NCI-H1092 (cell line): ENCODE data around the gene ADD3.
"Not testable (repeated sequence)": the region's sequence is repeated elsewhere in the genome, so short reads cannot be mapped to it uniquely, and the experiment has no call there.

Experiments
- DNase-seq: peaks from one replicate; lab custom pipeline; 2025; lab: John Stamatoyannopoulos, UW

ADD3 gene

DNA sequence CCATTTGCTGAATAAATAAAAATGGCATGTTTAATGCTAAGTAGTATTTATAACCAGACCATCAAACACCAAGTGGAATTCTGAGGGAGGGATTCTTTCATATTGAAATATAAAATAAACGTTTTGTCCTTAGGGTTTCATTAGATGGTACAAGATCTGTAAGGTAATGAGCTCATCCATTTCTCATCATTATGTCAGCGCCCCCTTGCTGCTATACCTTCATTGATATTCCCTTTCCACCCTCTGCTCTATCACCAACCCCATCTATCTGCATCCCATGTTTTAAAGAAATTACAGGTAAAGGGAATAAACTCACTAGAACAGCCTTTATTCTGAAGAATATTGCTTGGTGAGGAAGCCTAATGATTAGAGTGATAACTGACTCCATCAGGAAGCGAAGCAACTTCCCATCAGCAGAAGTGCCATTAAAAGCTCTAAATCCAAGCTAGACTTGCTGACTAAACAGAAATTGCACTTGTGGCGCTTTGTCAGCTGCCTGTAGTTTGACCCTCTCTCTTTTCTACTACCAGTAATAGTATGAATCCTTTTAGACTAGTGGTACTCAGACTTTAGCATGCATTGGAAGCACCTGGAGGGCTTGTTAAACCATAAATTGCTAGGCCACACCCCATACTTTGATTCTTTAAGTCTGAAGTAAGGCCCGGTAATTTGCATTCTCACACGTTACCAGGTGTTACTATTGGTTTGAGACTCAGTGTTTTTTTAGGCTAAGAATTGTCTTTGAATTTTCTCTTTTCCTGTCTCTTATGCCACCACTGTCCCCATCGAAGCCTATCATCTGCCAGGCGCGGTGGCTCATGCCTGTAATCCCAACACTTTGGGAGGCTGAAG is 27.5 kb downstream of the ADD3 start:
- no peak for DNase-seq

DNA sequence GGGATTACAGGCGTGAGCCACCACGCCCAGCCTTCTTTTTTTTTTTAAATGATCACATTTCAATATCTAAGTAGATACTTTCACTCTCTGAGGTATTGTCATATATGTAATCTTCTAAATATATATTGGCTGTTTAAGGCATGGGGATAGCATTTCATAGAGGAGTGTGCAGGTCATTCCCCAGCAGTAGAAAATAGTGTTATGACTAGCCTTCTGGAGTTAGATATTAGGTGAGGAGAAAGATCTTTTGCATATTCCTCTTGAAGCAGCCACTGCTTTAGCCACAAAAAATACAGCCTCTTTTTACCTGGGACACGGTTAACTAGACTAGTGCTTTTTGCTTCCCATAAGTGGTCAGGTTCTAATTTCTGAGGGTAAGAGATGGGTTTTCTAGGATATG is 28.9 kb downstream of the ADD3 start:
- DNase-seq, result no peak

DNA sequence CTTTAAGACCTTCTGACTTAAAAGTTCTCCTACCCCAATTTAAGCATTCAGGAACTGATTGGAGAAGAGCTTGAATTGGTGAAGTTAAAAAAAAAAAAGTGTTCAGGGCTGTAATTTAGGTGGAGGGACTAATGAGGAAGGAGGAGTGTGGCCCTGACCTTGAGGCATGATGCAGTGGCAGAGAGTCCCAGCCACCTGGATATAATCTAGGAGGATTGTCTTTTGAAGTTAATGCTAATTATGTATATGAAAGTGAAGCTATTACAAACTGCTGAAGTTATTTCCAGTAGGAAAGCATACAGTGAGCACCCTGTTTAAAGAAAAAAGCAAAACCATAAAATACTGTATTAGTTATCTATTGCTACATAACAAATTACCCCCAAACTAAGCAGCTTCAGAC is 31.5 kb downstream of the ADD3 start:
- DNase-seq, result no peak

DNA sequence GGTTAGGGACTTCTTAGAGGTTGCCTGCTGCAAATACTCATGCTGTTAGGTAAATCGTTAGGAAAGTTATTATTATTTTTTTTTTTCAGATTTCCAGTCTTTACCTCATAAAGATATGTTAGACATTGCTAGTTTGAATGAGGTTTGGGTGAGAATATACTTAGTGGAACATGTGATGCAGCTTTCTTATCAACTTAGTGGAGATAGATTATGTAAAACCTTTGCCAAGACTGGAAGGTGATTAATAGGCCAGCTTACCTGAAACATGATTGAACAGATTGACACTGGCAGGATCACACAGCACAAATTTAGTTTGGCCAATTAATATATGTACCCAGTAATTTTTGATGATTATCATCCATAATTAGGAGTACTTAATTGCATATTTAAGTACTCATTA is 32.3 kb downstream of the ADD3 start:
- DNase-seq, result no peak

DNA sequence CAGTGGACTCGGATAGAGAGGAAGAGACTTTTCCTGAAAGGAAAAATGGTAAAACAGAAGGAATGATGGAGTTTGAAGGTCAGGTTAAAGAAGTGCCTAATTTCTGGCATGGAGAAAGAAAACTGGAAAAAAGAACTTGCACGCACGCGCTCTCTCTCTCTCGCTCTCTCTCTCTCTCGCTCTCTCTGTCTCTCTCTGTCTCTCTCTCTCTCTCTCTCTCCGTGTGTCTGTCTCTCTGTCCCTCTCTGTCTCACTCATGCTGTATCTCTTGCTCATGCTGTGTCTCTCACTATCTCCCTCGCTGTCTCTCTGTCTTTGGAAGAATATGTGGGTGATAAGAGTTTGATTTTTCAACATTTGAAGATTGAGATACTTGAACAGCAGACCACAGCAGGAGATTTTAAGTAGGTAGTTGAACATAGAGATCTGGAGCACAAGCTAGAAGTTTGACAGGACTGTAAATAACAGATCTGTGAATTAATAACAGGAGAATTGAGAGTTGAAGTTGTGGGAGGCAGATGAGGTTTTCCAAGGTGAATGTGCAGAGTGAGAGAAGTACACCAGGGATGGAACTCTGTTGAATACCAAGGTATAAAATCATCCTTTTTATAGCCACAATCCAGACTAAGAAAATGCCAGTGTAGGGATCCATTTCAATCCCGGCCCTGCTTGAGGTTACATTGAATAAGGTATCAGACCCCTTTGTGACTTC is 33.1 kb downstream of the ADD3 start:
- no peak for DNase-seq

DNA sequence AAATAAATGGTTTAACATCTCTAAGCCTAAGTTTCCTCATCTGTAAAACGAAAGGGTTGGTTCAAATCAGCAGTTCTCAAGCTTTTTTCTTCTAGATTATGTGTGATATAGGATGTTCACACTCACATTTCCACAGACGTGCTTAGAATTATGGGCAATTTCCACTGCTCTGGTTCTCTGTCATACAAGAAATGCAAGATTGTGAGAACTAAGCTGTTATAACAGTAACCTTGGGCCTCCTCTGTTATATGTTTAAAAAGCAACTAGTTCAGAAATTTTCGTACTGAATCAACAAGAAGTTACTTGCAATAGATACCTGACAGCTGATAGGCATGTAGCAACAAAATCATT is 33.7 kb downstream of the ADD3 start:
- no peak for DNase-seq

DNA sequence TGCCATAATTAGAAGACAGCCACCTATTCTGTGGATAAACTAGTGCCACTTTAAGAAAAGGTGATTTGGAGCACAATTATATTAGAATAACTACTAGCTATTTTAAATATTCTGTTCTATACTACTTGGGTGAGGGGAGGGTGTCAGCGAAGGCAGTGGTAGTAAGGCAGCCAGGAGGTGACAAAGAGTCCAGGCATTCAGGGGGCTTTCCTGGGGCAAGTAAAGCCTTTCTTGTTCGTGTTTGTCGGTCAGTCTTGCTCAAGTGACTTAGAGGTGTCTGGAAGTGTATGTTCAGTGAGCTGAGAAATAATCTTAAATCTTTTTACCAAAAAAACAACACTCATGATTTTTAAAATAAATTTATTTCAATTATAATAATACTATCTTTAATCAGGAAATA is 34.4 kb downstream of the ADD3 start:
- DNase-seq, result no peak

DNA sequence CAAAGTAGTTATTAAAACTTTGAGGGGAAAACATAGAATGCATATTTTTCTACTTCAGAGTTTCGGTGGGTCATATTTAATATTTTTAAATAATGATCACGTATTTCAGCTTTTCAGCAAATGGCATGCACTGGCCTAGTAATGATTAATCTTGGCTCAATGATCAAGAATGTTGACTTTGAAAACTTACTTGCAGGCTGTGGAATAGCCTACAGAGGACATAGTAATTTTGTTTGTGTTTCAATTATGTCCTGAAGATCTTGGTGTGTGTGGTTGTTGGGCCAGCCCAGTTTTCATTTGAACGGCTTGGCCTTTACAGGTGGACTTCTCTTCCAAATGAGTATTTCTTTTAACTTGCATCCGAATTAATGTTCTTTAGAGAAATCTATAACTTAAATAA is 35.1 kb downstream of the ADD3 start:
- no peak for DNase-seq

DNA sequence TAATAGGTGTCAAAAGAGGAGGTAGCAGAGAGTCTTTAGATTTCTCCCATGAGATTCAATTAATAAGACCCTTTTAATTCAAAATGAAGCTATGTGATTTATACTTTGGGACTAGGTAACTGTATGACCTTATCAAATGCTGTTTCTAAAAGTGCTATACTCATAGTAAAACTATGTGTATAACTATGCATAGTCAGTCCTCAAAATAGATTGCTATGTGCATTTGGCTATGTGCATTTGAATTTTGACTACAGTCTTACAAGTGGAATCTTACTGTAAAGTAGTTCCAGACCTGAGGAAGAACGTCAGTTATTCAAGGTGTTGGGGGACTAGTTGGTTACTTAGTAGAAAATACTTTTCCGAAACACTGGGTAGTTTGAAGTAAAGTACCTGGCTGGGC is 36.9 kb downstream of the ADD3 start:
- no peak for DNase-seq

DNA sequence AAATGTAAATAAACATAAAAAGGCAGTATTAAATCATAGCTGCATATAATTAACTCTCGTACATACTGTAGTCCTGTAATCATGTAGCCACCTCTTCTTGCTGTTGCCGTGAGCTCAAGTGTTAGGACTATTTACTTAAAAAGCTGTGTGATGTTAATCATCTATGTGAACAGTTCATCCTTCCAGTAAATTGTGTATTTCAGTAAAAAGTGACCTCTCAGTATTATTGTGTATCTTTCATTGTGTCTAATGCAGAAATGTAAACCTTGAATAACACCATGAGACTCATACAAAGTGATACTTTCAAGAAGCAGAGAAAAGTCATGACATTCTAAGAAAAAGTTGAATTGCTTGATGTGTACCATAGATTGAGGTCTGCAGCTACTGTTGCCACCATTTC is 38.0 kb downstream of the ADD3 start:
- DNase-seq, result no peak

DNA sequence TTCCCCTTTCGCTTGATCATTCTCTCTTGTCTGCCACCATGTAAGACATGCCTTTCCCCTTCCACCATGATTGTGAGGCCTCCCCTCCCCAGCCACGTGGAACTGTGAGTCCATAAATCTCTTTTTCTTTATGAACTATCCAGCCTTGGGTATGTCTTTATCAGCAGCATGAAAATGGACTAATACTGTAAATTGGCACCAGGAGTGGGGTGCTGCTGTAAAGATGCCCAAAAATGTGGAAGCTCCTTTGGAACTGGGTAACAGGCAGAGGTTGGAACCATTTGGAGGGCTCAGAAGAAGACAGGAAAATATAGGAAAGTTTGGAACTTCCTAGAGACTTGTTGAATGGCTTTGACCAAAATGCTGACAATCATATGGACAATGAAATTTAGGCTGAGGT is 40.4 kb downstream of the ADD3 start:
- not testable (repeated sequence) for DNase-seq

DNA sequence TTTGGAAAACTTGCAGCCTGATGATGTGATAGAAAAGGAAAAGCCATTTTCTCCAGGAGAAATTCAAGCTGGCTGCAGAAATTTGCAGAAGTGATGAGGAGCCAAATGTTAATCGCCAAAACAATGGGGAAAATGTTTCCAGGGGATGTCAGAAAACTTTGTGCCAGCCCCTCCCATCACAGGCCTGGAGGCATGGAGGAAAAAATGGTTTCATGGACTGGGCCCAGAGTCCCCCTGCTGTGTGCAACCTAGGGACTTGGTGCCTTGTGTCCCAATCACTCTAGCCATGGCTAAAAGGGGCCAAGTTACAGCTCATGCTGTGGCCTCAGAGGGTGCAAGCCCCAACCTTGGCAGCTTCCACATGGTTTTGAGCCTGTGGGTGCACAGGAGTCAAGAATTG is 41.0 kb downstream of the ADD3 start:
- no peak for DNase-seq

DNA sequence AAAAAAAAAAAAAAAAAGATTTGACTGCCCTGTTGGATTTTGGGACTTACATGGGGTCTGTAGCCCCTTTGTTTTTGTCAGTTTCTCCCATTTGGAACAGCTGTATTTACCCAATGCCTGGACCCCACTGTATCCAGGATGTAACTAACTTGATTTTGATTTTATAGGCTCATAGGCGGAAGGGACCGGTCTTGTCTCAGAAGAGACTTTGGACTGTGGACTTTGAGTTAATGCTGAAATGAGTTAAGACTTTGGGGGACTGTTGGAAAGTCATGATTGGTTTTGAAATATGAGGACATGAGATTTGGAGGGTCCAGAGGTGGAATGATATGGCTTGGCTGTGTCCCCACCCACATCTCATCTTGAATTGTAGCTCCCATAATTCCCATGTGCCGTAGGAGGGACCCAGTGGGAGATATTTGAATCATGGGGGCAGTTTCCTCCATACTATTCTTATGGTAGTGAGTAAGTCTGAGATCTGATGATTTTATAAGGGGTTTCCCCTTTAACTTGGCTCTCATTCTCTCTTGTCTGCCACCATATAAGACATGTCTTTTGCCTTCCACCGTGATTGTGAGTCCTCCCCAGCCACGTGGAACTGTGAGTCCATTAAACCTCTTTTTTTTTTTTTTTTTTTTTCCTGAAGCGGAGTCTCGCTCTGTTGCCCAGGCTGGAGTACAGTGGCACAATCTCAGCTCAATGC is 42.3 kb downstream of the ADD3 start:
- not testable (repeated sequence) for DNase-seq

DNA sequence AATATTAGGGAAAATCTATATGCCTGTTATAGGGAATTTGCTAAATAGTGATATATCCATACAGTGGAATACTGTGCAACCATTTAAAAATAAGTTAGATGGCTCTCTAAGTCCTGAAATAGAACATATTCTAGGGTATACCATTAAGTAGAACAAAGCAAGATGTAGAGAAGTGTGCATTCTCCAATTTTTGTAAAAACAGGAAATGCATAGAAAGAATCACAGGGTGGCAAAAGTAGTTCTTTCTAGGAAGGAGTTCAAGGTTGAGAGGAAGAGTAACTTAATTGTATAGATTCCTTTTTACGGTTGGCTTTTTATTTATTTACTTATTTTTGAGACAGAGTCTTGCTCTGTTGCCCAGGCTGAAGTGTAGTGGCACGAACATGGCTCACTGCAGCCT is 43.7 kb downstream of the ADD3 start:
- DNase-seq, result no peak

DNA sequence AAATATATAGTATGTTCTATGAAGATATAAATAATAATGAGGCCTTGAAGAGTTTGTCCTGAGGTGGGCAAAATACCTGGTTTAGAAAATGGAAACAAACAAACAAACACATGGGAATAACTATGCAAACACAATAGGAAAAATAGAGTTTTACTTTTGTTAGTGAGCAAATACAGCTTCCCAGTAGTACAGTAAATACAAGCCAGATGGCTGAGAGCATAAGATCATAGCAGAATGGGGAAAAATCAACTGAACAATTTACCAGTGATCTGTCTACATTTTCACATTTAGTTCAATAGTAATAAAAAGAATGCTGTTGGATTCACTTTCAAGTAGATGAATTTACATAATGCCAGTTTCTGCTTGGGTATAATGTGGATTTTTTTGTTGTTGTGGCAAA is 45.1 kb downstream of the ADD3 start:
- no peak for DNase-seq

DNA sequence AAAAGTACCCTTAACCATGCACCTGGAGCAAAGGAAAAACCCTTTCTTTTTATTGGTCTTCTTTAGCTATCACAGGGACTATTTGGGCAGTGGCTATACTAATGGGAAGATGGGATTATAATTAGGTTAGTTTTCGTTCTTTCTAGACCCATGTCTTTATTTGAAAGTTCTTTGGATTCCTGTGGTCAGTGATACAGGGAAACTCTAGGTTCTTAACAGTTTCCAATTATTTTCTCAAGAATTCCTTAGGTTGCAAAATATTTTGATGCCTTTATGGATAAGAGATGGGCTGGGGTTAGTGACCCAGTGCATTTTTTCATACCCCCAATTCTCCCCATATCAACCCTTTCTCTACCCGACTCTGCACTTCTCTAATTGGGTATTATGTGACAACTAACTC is 49.0 kb downstream of the ADD3 start:
- DNase-seq, result no peak

DNA sequence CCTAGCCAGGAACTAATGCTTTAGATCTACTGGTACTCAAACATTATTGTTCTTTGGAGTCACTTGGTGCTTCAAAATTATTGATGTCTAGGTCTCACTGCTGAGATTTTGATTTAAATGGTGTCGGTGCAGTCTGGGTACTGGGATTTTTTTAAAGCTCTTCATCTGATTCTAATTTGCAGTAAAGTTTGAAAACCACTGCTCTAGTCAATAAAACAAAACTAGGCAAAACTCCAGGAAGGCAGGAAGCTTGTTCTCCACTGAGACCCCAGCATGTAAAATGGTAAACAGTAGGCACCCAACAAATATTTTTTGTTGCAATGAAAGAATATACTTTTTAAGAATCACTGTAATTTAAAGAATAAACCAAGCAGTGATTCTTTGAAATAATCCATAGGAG is 49.7 kb downstream of the ADD3 start:
- DNase-seq, result no peak

DNA sequence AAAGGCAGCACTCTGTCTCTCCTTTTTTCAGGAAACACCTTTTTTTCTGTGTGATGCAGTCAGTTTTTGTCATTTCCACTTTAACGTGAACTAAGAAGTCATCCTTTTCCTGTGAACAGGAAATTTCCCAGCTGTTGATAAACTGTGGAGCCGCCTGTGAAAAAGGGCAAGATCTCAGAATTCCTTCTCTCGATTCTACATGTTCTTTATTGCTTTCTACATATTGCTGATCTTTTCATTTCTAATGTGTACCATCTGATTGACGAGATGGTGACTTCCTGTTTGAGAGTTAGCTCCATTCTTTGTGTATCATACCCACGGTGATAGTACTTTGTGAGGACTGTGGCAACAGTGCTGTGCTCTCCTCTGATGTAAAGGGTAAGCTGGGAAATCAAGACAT is 50.4 kb downstream of the ADD3 start:
- DNase-seq, result no peak

DNA sequence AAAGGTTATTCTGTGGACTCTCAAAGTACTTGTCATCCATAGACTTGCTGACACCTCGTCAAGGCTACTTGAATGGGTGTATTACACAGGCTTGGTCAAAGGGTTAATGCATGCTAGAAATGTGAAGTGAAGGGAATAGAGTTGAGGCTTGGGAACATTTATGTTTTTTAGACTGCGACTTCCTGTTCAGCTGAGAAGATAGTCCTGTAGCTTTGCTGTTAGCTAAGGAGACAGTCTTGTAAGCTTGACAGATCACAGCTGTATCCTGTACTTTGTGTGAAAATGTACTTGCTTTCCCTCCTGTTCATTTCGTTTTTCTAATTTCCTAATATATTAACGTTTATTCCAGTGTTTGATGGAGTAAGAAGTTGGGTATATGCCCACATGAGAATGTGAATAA is 52.1 kb downstream of the ADD3 start:
- DNase-seq, result no peak

DNA sequence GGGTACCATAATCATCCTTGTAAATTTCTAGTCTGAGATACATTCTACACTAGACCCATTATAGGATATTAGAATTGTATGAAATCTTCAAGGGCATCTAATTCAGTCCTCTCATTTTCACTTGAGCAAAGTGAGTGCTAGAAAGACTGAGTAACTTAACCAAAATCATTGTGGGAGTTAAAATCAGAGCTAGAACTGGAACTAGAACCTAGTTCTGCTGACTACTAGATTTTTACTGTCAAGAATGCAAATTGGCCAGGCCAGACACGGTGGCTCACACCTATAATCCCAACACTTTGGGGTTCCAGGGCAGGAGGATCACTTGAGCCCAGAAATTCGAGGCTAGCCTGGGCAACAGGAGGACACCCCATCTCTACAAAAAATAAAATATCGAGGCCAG is 53.9 kb downstream of the ADD3 start:
- no peak for DNase-seq

DNA sequence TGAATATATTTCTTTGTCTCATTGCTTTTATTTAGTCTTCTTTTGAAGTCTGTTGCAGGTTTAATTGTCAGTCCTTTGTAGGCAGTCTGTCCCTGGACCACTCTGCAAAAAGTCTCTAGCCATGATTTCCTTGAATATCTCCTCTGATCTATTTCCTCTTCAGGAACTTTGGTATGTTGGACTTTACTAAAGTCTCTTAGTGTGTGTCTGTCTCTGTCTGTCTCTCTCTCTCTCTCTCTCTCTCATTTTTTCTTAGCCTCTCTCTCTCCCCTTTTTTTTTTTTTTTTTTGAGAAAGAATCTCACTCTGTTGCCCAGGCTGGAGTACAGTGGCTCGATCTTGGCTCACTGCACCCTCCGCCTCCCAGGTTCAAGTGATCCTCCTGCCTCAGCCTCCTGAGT is 57.5 kb downstream of the ADD3 start:
- DNase-seq, result no peak

DNA sequence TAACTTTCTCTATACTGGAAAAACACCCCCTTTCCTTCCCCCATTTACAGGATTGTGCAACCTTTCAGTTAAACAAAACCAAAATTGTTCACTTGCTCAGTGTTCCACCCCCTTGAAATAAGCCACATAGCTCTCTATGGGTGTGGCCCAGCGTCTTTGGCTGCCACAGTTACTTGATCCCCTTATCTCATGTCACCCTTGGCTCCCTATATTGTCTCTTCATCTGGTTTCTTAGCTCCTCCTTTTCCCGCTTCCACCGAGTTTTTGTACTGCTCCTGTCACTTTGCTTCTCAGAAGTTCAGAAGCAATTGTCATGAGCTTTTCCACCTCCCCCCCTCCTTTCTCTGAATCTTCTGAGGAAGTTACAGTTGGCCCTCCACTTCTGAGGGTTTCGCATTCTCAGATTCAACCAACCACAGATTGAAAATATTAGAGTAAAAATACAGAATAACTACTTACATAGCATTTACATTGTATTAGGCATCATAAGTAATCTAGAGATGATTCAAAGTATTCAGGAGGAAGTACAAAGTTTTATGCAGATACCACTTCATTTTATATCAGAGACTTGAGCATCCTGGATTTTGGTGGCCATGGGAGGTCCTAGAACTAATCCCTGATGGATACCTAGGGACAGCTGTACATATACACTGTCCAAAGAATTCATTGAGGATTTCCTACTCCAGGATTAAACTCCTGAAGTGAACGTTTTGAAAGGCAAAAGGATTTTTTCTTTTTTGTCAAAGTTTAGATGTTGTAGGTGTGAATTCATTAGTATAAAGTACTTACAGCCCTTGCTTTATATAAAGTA is 60.4 kb downstream of the ADD3 start:
- DNase-seq, result no peak
